ENCODE data around the gene URGCP.

Gene URGCP

DNA sequence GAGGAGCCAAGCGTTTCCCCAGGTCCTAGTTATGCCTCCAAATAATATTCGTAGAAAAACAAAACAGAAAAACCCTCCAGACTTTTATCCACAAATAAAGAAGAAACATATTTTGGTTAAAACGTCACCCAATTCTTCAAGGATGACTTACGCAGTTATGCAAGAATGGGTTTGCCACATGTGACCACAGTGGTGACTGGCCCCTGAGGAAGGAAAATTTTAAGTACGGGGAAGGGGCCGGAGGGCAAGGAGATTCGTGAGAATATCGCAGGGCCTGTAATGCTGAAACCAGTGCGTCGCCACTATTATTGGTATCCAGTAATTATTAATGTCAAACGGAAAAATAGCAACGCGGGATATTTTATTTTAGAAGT, 36.5 kb downstream of the URGCP start:
- peak overlapping the region; percentile 58 to 96 (median 82) for H3K4me3 ChIP-seq (ENCODE audit: control insufficient read depth in 1 of 7, extremely low read depth in 1 of 7, insufficient read depth in 4 of 7, low read depth in 2 of 7, low read length in 6 of 7)
- H3K9me3 ChIP-seq (ENCODE audit: control extremely low read depth in 1 of 5, control insufficient read depth in 4 of 5, insufficient read depth in 2 of 5, low read depth in 1 of 5, low read length in 4 of 5): peaks cover 0 to 2% (median 0%) of the 10 kb centered on the region in 5 experiments
- peak; percentile 49 to 78 (median 74) for DNase-seq
- WGBS (ENCODE audit: insufficient coverage): 16% methylated on average over 10 of the region's 13 CpGs
- H3K36me3 ChIP-seq (ENCODE audit: control insufficient read depth in 4 of 4, insufficient read depth in 4 of 4, low read length in 3 of 4): peaks cover 6 to 21% (median 11%) of the 10 kb centered on the region in 4 experiments
- peaks cover 7 to 18% (median 14%) of the 10 kb centered on the region in 4 experiments for H3K4me1 ChIP-seq (ENCODE audit: control extremely low read depth in 1 of 4, control insufficient read depth in 4 of 4, insufficient read depth in 4 of 4, low read length in 3 of 4)
- CTCF ChIA-PET: interaction anchor here (1.0 kb wide), 1 partner anchor 109 kb away, joined by 3 read pairs; no protein-coding TSS in a partner anchor
- POLR2A ChIA-PET: no interaction called here
- H3K27ac ChIP-seq (ENCODE audit: insufficient read depth in 1 of 2, low read depth in 1 of 2, low read length in 2 of 2, poor library complexity in 1 of 2, severe bottlenecking in 2 of 2): peak overlapping the region in 1 of 2 experiments; percentile 68
- H3K27me3 ChIP-seq (replicated peaks in 2 of 5; ENCODE audit: control insufficient read depth in 4 of 5, insufficient read depth in 5 of 5, low read length in 4 of 5): peaks cover 0 to 3% (median 0%) of the 10 kb centered on the region in 5 experiments

DNA sequence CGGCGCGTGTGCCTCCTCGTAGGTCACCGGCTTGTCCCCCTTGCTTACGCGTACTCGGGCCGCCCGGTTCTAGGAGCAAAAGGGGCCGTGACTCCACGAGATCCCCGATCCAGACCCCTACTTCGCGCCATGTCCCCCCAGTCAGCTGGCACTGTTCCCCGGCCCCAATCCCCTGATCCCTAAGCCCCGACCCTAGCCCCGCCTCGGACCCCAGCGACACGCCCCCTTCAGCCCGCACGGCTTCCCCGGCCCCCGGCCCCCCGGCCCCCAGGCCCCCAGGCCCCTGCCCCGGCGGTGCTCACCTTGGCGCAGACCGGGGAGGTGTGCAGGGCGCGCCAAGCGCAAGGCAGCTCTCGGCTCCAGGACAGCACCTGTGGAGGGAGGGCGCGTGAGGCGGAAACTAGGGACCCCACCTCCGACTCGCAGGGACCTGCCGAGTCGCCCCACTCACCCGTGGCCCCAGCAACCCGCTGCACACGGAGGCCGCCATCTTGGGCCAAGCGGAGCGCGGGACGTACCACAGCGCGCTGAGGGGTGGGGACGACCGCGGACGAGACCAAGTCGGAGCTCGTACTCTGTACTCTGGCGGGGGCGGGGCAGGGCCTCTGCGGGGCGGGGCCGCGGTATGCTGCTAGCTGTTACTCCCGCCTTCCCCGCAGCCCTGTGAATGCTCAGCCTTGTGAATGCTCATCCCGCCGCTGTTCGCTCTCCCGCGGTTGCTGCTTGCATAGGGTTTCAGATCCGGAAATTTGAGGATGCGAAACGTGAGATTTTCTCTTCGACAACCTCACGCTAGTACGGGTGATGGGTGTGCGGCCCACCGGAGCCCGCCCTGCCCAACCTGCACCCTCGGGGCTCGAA, 37.2 kb downstream of the URGCP start, which contains the start of gene MRPS24:
Gene MRPS24, minus strand, starts transcription at position 512 of the 861 bp plus-strand sequence. Its CDS starts 22 bp downstream, at position 490.
- peak within 1 kb of the TSS in 1 of 2 experiments; percentile 68 for H3K27ac ChIP-seq (ENCODE audit: insufficient read depth in 1 of 2, low read depth in 1 of 2, low read length in 2 of 2, poor library complexity in 1 of 2, severe bottlenecking in 2 of 2)
- under 1% methylated on average over 63 of the region's 81 CpGs for WGBS (ENCODE audit: insufficient coverage)
- ChIA-PET CTCF (interaction anchor here (1.0 kb wide), 1 partner anchor 108 kb away, joined by 3 read pairs; no protein-coding TSS in a partner anchor), POLR2A (no interaction called here)
- H3K4me3 ChIP-seq (ENCODE audit: control insufficient read depth in 1 of 7, extremely low read depth in 1 of 7, insufficient read depth in 4 of 7, low read depth in 2 of 7, low read length in 6 of 7): peak within 1 kb of the TSS; percentile 58 to 96 (median 82)
- peaks cover 6 to 20% (median 11%) of the 10 kb centered on the region in 4 experiments for H3K36me3 ChIP-seq (ENCODE audit: control insufficient read depth in 4 of 4, insufficient read depth in 4 of 4, low read length in 3 of 4)
- peaks cover 0 to 2% (median 0%) of the 10 kb centered on the region in 5 experiments for H3K9me3 ChIP-seq (ENCODE audit: control extremely low read depth in 1 of 5, control insufficient read depth in 4 of 5, insufficient read depth in 2 of 5, low read depth in 1 of 5, low read length in 4 of 5)
- peaks cover 7 to 18% (median 14%) of the 10 kb centered on the region in 4 experiments for H3K4me1 ChIP-seq (ENCODE audit: control extremely low read depth in 1 of 4, control insufficient read depth in 4 of 4, insufficient read depth in 4 of 4, low read length in 3 of 4)
- peaks cover 0 to 5% (median 0%) of the 10 kb centered on the region in 5 experiments for H3K27me3 ChIP-seq (replicated peaks in 2 of 5; ENCODE audit: control insufficient read depth in 4 of 5, insufficient read depth in 5 of 5, low read length in 4 of 5)
- DNase-seq: peak; percentile 96 to 97 (median 97)

DNA sequence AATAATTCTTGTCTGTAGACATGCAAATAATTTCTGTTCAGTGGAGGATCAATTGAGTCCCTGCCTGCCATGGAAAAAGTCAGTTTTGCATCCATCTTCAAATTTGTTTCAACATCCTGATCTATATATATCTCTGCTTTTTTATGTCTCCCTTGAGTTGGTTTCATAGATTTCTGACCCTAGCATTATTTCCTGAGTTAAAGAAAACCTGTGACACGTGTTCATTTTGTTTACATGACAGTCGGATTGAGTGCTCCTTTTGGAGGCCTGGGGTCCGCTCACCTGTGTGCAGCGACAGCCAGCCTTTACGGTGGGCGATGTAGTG, 37.8 kb downstream of the URGCP start:
- POLR2A ChIA-PET: no interaction called here
- DNase-seq: no peak
- Histone ChIP-seq H3K9me3 (ENCODE audit: control extremely low read depth in 1 of 5, control insufficient read depth in 4 of 5, insufficient read depth in 2 of 5, low read depth in 1 of 5, low read length in 4 of 5) (peaks cover 0 to 2% (median 0%) of the 10 kb centered on the region in 5 experiments), H3K27me3 (replicated peaks in 2 of 5; ENCODE audit: control insufficient read depth in 4 of 5, insufficient read depth in 5 of 5, low read length in 4 of 5) (peaks cover 0 to 5% (median 0%) of the 10 kb centered on the region in 5 experiments), H3K27ac (ENCODE audit: insufficient read depth in 1 of 2, low read depth in 1 of 2, low read length in 2 of 2, poor library complexity in 1 of 2, severe bottlenecking in 2 of 2) (peak overlapping the region in 1 of 2 experiments; percentile 68), H3K4me3 (ENCODE audit: control insufficient read depth in 1 of 7, extremely low read depth in 1 of 7, insufficient read depth in 4 of 7, low read depth in 2 of 7, low read length in 6 of 7) (peak overlapping the region; percentile 58 to 96 (median 82)), H3K4me1 (ENCODE audit: control extremely low read depth in 1 of 4, control insufficient read depth in 4 of 4, insufficient read depth in 4 of 4, low read length in 3 of 4) (peaks cover 7 to 18% (median 14%) of the 10 kb centered on the region in 4 experiments), H3K36me3 (ENCODE audit: control insufficient read depth in 4 of 4, insufficient read depth in 4 of 4, low read length in 3 of 4) (peaks cover 4 to 17% (median 11%) of the 10 kb centered on the region in 4 experiments)
- WGBS (ENCODE audit: insufficient coverage): 3% methylated on average over 6 of the region's 6 CpGs
- CTCF ChIA-PET: interaction anchor here (0.6 kb wide), 1 partner anchor 419 kb away, joined by 4 read pairs; no protein-coding TSS in a partner anchor

DNA sequence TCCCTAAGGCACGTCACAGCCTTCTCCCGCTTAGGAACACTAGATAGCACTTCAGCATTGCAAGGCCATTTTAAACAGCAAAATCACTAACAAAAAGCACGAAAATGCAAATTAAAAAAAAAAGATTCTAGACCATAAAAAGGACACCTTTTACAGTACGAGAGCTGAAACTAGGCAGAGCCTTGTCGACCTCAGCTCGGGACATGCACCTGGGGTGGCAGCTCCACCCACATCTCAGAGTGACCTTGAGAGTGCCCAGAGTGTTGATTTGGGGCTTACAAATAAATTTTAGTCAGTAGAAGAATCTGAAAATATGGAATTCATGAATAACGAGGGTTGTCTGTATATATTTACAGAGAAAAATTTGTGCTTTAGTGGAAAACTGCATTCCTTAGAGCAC, 38.2 kb downstream of the URGCP start:
- POLR2A ChIA-PET: no interaction called here
- Histone ChIP-seq H3K27ac (ENCODE audit: insufficient read depth in 1 of 2, low read depth in 1 of 2, low read length in 2 of 2, poor library complexity in 1 of 2, severe bottlenecking in 2 of 2) (no peak overlapping the region), H3K9me3 (ENCODE audit: control extremely low read depth in 1 of 5, control insufficient read depth in 4 of 5, insufficient read depth in 2 of 5, low read depth in 1 of 5, low read length in 4 of 5) (peaks cover 0 to 2% (median 0%) of the 10 kb centered on the region in 5 experiments), H3K4me1 (ENCODE audit: control extremely low read depth in 1 of 4, control insufficient read depth in 4 of 4, insufficient read depth in 4 of 4, low read length in 3 of 4) (peaks cover 7 to 18% (median 14%) of the 10 kb centered on the region in 4 experiments), H3K27me3 (replicated peaks in 2 of 5; ENCODE audit: control insufficient read depth in 4 of 5, insufficient read depth in 5 of 5, low read length in 4 of 5) (peaks cover 0 to 5% (median 0%) of the 10 kb centered on the region in 5 experiments), H3K36me3 (ENCODE audit: control insufficient read depth in 4 of 4, insufficient read depth in 4 of 4, low read length in 3 of 4) (peaks cover 4 to 17% (median 11%) of the 10 kb centered on the region in 4 experiments), H3K4me3 (ENCODE audit: control insufficient read depth in 1 of 7, extremely low read depth in 1 of 7, insufficient read depth in 4 of 7, low read depth in 2 of 7, low read length in 6 of 7) (peak overlapping the region in 6 of 7 experiments; percentile 73 to 96 (median 84))
- 92% methylated on average over 6 of the region's 7 CpGs for WGBS (ENCODE audit: insufficient coverage)
- DNase-seq: no peak
- CTCF ChIA-PET: interaction anchor here (0.6 kb wide), 1 partner anchor 418 kb away, joined by 4 read pairs; no protein-coding TSS in a partner anchor

DNA sequence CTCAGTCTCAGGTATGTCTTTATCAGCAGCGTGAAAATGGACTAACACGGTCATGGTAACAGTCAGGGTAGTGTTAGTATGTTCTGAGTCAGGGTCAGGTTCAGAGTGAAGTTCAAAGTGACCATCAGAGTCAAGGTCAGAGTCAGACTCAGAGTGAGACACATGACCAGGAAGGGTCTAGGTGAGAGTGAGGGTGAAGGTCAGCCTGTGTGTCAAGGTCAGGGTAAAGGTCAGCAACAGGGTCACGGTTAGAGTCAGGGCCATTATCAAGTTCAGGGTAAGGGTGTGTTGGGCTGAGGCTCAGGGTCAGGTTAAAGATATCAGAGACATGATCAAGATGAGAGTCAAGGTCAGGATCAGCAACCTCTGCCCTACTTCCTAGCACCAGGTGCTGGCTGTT, 41.1 kb downstream of the URGCP start:
- Histone ChIP-seq H3K9me3 (ENCODE audit: control extremely low read depth in 1 of 5, control insufficient read depth in 4 of 5, insufficient read depth in 2 of 5, low read depth in 1 of 5, low read length in 4 of 5) (peaks cover 0 to under 1% (median 0%) of the 10 kb centered on the region in 5 experiments), H3K4me3 (ENCODE audit: control insufficient read depth in 1 of 7, extremely low read depth in 1 of 7, insufficient read depth in 4 of 7, low read depth in 2 of 7, low read length in 6 of 7) (no peak overlapping the region), H3K27me3 (replicated peaks in 2 of 5; ENCODE audit: control insufficient read depth in 4 of 5, insufficient read depth in 5 of 5, low read length in 4 of 5) (peaks cover 0 to 5% (median 0%) of the 10 kb centered on the region in 5 experiments), H3K4me1 (ENCODE audit: control extremely low read depth in 1 of 4, control insufficient read depth in 4 of 4, insufficient read depth in 4 of 4, low read length in 3 of 4) (peaks cover 7 to 16% (median 14%) of the 10 kb centered on the region in 4 experiments), H3K36me3 (ENCODE audit: control insufficient read depth in 4 of 4, insufficient read depth in 4 of 4, low read length in 3 of 4) (peaks cover 4 to 17% (median 11%) of the 10 kb centered on the region in 4 experiments), H3K27ac (ENCODE audit: insufficient read depth in 1 of 2, low read depth in 1 of 2, low read length in 2 of 2, poor library complexity in 1 of 2, severe bottlenecking in 2 of 2) (no peak overlapping the region)
- 100% methylated on average over 2 of the region's 3 CpGs for WGBS (ENCODE audit: insufficient coverage)
- ChIA-PET CTCF (no interaction called here), POLR2A (no interaction called here)
- DNase-seq: no peak

DNA sequence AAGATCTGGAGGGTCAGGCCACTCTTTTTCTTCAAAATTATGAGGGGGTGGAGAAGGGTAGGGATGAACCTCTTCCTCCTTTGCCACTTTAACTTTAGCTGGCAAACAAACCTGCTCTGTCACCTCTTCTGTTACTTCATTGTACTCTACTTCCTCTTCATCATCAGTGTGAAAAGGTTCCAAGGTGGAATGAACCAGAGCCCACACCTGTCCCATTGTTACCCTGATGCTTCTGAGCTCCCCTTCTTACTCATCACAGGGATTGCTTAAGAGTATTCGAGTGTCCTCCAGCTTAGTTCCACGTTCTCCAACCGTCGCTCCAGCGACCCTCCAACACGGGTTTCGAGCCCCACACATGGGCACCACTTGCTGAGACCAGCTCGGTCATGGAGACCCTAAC, 42.3 kb downstream of the URGCP start:
- Histone ChIP-seq H3K4me3 (ENCODE audit: control insufficient read depth in 1 of 7, extremely low read depth in 1 of 7, insufficient read depth in 4 of 7, low read depth in 2 of 7, low read length in 6 of 7) (no peak overlapping the region), H3K27me3 (replicated peaks in 2 of 5; ENCODE audit: control insufficient read depth in 4 of 5, insufficient read depth in 5 of 5, low read length in 4 of 5) (peaks cover 0 to 5% (median 0%) of the 10 kb centered on the region in 5 experiments), H3K27ac (ENCODE audit: insufficient read depth in 1 of 2, low read depth in 1 of 2, low read length in 2 of 2, poor library complexity in 1 of 2, severe bottlenecking in 2 of 2) (no peak overlapping the region), H3K9me3 (ENCODE audit: control extremely low read depth in 1 of 5, control insufficient read depth in 4 of 5, insufficient read depth in 2 of 5, low read depth in 1 of 5, low read length in 4 of 5) (no peaks in the 10 kb centered on the region), H3K4me1 (ENCODE audit: control extremely low read depth in 1 of 4, control insufficient read depth in 4 of 4, insufficient read depth in 4 of 4, low read length in 3 of 4) (peaks cover 7 to 10% (median 8%) of the 10 kb centered on the region in 4 experiments), H3K36me3 (ENCODE audit: control insufficient read depth in 4 of 4, insufficient read depth in 4 of 4, low read length in 3 of 4) (peaks cover 4 to 17% (median 11%) of the 10 kb centered on the region in 4 experiments)
- POLR2A ChIA-PET: no interaction called here
- 100% methylated on average over 7 of the region's 8 CpGs for WGBS (ENCODE audit: insufficient coverage)
- DNase-seq: no peak
- CTCF ChIA-PET: interaction anchor here (1.0 kb wide), 1 partner anchor 25 kb away, joined by 4 read pairs; no protein-coding TSS in a partner anchor
